HCEC 1CT (cell line): ENCODE measurements around the gene LRP2.
"Not testable (repeated sequence)": the region's sequence is repeated elsewhere in the genome, so short reads cannot be mapped to it uniquely, and the experiment has no call there.

Source experiments
- DNase-seq: peaks from one replicate; pipeline ENCODE4 v3.0.0-alpha.2; 2017

LRP2 gene

DNA sequence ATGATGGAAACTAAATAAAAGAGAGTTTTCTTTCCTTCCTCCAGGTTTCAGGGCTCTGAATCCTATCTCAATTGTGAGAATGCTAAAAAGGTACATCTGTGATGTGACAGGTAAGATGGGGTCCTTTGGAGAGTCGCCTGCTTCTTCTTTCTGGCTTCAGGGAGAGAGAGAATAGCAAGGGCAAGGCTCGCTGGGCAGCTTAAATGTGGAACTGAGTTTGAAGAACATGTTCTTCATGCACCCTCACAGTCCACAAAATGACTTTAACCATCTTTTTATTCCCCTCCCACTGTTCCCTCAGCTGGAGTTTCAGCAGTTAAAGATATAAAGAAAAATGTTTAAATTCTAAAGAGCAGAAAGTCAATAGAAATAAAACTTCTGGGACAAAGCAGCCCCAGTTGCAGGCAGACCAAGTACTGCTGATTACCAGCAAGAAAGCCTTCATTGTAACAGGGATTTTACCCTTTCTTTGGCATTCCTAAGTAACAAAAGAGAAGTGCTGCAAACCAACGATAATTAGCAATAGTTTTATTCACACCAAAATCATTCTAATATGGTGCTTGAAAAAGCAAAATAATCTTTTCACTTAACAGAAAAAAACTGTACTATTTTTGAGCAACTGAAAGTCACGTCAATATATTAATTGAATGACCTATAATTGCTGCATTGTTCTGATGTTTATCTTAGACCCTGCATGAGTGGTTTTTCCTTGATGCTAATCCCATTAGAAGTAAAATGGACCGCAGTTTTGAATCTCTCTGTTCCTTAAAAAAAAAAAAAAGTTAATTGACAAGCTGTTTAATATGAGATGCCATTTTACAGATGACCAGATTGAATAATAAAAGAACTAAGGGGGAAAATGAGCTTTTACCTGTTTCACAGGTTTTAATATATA, 61.5 kb downstream of the LRP2 start:
- DNase-seq: no peak

DNA sequence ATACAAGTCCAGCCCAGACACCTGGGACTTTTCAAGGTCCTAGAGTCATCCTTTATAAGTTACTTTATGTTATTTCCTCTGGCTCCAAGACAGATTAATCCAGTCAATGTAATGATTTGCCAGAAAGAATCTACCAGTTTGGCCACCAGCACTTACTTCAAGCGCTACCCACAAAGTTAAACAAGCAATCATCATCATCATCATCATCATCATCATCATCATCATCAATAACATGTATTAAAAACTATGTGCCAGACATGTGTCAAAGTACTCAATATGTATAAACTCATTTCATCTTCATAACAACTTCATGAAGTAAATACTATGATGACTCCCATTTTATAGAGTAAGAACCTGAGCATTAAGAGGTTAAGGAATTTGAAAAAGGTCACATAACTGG, 64.3 kb downstream of the LRP2 start:
- DNase-seq: no peak

GRCh38 chr2:169294001-169294675, 68.2 kb downstream of the LRP2 start:
- no peak for DNase-seq

- DNase-seq: no peak
Observed at GRCh38 chr2:169291517-169291916, 70.8 kb downstream of the LRP2 start.

DNA sequence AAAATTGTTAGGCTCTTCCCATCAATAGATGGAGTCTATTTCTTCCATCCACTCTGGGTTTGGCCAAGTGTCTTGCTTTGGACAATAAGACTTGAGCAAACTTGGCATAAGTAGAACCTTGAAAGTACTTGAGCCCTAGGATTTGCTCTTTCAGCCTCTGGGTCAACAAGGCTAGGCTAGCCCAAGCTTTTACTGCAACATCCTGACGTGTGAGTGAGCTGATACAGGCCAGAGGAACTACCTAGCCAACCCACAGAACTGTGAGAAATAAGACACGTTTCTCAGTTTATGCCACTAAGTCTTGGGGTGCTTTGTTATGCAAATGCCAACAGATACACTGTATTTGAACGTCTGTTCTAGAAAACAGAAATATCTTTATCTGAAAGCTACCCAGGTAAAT, 71.9 kb downstream of the LRP2 start:
- DNase-seq: no peak

- no peak for DNase-seq
Observed at GRCh38 chr2:169287666-169288065, 74.7 kb downstream of the LRP2 start.

DNA sequence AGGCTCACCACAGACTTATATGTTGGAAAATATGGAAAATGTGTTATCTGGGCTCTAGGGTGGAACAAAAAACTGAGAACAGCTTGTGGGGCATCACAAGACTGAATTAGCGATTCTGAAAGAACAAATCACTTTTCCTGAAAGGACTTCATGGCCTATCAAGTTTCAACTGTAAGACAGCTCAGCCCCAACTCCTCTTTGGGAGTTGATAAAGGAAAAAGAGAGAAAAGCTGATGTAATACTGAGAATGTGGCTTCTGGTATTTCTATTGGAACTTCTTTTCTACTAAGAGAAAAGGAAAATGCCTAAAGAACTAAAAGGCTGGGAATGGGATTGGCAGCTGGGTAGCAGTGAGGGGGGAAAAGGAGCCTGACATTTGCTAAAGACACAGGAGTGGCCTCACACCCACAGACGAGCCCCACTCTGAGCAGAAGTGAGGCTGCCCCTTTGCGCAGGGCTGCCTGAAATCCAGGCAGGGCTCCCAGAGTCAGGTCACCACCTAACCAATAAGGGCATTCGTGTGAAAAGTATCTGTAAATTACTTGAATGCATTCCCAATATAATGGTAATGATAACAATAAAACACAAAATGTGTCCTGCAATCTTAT, 75.6 kb downstream of the LRP2 start:
- DNase-seq: no peak

DNA sequence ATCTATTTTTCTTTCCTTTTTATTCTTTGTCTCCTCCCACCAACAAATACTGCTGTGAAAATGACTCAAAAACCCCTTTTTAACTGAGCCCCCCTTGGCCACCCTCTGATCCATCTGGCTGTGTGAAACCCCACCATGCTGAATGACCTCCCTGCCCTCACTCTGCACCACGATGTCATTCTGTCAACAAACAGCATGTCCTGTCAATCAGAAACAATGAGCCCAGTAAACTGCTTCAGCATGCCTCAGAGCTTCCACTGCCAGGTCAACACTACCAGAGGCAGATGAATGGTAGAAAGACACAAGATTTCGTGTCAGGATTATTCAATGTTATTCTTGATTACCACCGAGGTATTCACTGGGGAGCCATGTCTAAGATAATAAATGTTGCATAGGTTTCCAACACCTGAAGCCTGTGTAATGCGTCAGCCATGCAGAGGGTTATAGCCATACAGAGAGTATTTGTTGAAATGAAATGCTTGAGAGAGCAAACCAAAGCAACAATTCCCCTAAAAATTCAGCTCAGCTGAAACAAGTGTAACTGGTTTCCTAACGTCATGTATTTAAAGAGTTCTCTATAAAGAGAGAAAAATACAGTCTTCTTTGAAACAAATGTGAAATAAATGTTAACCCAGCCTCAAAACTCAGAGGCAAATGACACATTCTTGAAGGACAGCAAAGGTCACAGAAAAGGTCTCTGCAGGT, 76.7 kb downstream of the LRP2 start:
- DNase-seq: no peak

DNA sequence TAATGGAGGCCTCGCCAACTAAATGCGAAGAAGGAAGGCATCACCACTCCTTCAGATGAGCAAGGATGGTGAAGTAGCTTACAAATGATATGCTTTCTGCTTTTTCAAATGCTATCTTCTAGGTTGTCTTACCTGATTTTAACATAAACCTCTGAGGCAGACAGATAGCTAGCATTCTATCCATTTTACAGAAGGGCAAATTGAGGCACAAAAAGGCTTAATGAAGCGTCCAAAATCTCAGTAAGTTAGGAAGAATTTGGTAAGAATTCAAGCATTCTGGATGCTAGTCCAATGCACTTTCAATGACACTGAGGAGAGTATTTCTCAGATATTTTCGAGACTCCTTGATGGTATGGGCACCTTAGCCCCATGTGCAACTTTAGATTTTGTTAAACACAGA, 81.8 kb downstream of the LRP2 start:
- no peak for DNase-seq

- no peak for DNase-seq
Observed at GRCh38 chr2:169275696-169276444, 86.5 kb downstream of the LRP2 start.

GRCh38 chr2:169272010-169272409, 90.3 kb downstream of the LRP2 start:
- no peak for DNase-seq

DNA sequence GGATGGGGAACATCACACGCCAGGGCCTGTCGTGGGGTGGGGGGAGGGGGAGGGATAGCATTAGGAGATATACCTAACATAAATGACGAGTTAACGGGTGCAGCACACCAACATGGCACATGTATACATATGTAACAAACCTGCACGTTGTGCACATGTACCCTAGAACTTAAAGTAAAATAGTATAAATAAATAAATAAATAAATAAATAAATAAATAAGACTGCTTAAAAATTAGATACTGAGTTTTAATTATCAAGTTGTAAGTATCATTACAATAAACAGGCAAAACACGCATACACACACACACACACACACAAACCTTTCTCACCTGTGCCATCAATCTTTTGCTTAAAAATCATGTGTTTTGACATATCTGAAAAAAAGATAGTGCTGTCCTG, 91.8 kb downstream of the LRP2 start:
- DNase-seq: not testable (repeated sequence)

- DNase-seq: no peak
Observed at GRCh38 chr2:169265591-169265990, 96.7 kb downstream of the LRP2 start.

DNA sequence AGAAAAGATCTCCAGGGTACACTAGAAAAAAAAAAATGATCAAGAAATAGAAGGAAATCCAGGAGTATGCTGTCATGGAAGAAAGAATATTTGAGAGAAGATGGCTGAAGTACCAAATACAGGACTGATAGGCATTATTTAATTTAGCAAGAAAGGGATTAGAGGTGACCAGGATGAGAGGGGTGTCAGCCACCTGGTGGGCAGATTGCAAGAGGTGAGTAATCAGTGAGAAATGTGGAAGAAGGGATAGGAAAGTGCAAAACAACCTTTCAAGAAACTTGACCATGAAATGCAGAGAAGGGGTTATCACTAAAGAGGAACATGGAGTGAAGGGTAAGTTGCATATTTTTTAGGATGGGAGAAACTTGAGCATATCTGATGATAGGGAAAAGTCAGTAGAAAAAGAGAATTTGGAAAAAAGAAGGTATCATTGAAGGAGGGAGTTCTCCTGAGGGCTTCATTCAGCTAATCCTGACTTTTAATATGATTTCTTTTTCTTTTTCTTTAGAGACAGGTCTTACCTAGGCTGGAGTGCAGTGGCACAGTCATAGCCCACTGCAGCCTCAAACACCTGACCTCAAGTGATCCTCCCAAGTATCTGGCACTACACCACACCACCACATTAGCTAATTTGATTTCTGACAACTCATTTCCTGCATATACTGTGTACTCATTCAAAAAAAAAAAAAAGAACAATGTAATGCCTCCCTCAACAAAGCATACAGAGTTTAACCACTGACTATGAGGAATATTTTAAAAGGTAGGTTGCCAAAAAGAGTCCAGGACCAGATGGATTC, 101.3 kb downstream of the LRP2 start:
- DNase-seq: no peak

- no peak for DNase-seq
Observed at GRCh38 chr2:169260246-169260645, 102.1 kb downstream of the LRP2 start.

- no peak for DNase-seq
Observed at GRCh38 chr2:169259402-169259801, 102.9 kb downstream of the LRP2 start.

GRCh38 chr2:169258045-169258601, 104.2 kb downstream of the LRP2 start:
- DNase-seq: no peak

- no peak for DNase-seq
Observed at GRCh38 chr2:169254774-169255173, 107.6 kb downstream of the LRP2 start.

- DNase-seq: no peak
Observed at GRCh38 chr2:169247211-169247610, 115.1 kb downstream of the LRP2 start.

DNA sequence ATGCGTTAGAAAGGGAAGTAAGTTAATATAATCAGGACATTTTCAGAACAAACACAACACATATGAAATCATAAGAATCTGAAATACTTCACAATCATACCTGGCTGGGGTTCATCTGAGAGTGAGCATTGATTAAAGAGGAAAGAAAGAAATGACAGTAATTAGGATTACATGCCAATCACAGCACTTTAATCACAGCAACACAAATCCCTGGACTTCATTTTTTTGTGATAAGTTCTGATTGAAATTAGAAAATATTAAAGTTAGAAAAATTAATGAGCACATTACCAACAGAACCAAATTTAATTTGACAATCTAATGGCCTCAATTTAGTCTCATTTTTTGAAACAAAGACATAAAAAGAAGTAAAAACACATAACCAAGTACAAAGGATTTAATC, 121.9 kb downstream of the LRP2 start:
- no peak for DNase-seq

DNA sequence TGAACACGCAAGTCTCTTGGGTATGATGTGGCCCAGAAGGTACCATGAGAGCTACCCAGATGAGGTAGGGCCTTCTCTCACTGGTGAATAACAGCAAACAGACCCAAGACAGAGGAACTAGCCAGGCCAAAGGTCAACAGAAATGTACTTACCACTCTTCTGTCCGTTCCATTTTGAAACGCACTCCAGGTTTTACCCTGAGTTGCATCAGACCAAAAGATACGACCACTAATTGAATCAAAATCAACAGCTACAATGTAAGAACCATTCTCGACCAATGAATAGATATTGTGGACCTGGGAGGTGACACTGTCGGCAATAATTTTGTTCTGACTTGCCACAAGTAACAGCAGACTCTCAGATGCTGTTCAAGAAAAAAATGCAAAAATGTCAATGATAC, 124.4 kb downstream of the LRP2 start:
- DNase-seq: no peak
